ENCODE data around the gene CLCNKA.

The CLCNKA gene

DNA sequence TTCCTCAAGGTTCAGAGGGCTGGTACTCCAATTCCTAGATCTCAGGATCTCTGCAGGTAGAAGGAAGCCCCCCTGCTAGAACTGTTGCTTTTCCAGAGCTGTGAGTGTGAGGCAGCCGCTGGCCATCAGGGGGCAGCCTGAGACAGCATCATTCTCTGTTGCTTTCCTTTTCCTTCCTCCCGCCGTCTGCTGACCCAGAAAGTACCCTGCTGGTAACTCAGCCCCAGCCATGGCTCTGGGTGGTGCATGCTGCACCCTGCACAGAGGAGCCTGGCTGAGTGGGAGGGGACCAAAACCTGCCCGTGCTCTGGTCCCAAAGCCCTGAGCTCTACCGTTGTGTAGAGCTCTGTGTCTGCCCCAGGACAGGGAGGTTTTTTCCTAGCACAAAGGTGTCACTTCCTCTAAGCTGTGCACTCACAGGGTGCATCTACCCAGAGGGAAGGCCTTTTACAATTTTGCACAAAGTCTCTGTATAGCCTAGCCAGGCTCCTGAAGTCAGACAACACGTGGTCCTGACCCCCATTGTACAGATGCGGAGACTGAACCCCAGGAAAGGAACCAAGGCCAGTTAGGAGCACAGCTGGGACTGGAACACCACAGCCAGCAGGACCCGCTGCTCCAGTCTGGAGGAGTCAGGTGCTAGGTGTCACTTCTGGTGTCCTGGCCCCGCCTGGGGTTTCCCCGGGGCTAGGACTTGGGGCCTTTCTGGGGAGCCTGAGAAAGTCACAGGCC is 57.3 kb downstream of the CLCNKA start:
- Histone ChIP-seq H3K4me1 (ENCODE audit: insufficient read depth, low read length) (peaks cover 3% of the 10 kb centered on the region), H3K27ac (ENCODE audit: low read length) (no peak overlapping the region), H3K9ac (ENCODE audit: low read depth, low read length) (no peak overlapping the region), H3K4me3 (ENCODE audit: low read length) (no peak overlapping the region), H3K27me3 (ENCODE audit: insufficient read depth, low read length) (peaks cover 37% of the 10 kb centered on the region), H3K36me3 (ENCODE audit: insufficient read depth, low read depth, low read length) (no peaks in the 10 kb centered on the region), H3K9me3 (ENCODE audit: insufficient read depth, low read depth, low read length) (no peaks in the 10 kb centered on the region)

DNA sequence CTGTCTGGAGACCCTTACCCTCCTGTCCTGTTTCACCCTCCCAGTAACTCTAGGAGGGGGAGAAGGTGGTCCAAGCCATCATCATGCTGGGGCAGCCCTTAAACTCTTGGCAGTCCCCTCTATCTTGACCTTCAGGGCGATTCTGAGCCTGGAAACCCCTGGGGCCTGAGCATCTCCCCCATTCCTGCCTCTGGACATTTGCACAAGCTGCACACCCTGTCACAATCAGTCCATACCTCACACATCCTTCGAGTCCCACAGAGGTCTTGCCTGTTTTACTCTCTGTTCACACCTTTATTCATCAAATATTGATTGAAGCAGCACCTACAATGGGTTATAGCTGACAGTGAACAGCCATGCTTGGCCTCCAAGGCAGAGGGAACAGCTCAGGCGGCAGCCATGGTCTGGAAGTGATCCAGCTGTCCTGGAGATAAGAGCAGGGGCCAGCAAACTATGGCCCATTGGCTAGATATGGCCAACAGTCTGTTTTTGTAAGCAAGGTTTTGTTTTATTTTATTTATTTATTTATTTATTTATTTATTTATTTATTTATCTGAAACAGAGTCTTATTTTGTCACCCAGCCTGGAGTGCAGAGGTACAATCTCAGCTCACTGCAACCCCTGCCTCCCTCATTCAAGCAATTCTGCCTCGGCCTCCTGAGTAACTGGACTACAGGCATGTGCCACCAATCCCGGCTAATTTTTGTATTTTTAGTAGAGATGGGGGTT is 58.8 kb downstream of the CLCNKA start:
- no peaks in the 10 kb centered on the region for H3K9me3 ChIP-seq (ENCODE audit: insufficient read depth, low read depth, low read length)
- H3K27ac ChIP-seq (ENCODE audit: low read length): no peak overlapping the region
- H3K27me3 ChIP-seq (ENCODE audit: insufficient read depth, low read length): peaks cover 22% of the 10 kb centered on the region
- H3K36me3 ChIP-seq (ENCODE audit: insufficient read depth, low read depth, low read length): no peaks in the 10 kb centered on the region
- H3K4me3 ChIP-seq (ENCODE audit: low read length): no peak overlapping the region
- peaks cover 3% of the 10 kb centered on the region; the same call in 1 of the 2 replicates for H3K4me1 ChIP-seq (ENCODE audit: insufficient read depth, low read length)
- H3K9ac ChIP-seq (ENCODE audit: low read depth, low read length): no peak overlapping the region

DNA sequence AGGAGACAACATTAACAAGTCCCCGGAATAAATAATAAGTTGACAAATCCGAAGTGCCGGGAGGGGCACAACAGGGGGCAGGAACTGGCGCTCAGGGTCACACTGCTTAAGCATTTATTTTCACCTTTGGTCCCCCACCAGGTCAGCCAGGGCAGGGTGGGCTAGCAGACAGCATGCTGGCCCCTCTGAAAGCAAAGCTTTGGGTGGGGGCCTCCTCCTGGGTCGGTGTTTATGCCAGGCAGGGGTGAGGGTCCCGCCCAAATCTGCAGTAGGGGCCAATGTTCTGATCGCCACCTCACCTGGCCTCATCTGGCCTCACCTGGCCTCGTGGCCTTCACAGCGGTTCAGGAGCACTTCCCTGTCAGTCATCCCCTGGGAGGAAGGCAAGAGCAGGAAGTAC is 59.8 kb downstream of the CLCNKA start:
- H3K36me3 ChIP-seq (ENCODE audit: insufficient read depth, low read depth, low read length): no peaks in the 10 kb centered on the region
- H3K4me1 ChIP-seq (ENCODE audit: insufficient read depth, low read length): peaks cover 3% of the 10 kb centered on the region; the same call in 1 of the 2 replicates
- H3K27ac ChIP-seq (ENCODE audit: low read length): no peak overlapping the region
- no peak overlapping the region for H3K9ac ChIP-seq (ENCODE audit: low read depth, low read length)
- H3K9me3 ChIP-seq (ENCODE audit: insufficient read depth, low read depth, low read length): no peaks in the 10 kb centered on the region
- no peak overlapping the region for H3K4me3 ChIP-seq (ENCODE audit: low read length)
- peaks cover 11% of the 10 kb centered on the region for H3K27me3 ChIP-seq (ENCODE audit: insufficient read depth, low read length)

DNA sequence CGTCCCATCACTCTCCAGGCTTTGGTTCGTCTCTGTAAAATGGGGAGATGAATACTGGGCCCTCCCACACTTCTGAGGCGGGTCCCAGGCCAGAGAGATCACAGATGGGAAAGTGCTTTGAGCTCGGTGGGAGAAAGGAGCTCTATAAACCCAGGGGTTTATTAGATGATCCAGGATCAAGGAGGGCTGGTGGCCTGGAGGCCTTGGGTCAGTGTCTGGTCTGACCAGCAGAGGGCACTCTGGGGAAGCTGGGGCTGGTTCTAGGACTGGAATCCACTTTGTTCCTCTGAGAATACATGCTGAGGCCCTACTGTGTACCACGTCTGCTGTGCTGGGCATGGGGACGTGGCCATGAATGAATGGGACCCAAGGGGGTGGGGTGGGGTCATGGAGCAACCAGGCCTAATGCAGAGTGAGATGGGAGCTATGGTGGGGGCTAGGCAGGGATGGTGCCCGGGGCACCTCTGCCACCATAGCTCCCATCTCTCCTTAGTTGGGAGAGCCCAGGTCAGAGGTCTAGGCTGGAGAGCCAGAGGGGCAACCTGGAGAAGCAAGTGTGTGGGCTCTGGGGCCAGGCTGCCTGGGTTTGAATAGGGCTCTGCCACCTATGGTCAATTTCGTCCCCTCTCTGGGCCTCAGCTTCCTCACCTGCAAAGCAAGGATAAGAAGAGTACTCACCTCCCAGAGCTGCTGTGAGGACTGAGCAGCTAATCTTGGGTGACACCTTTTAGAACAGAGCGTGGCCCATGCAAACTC is 60.6 kb downstream of the CLCNKA start:
- Histone ChIP-seq H3K4me1 (ENCODE audit: insufficient read depth, low read length) (peaks cover 3% of the 10 kb centered on the region; the same call in 1 of the 2 replicates), H3K9me3 (ENCODE audit: insufficient read depth, low read depth, low read length) (no peaks in the 10 kb centered on the region), H3K27me3 (ENCODE audit: insufficient read depth, low read length) (peaks cover 3% of the 10 kb centered on the region; the same call in 1 of the 2 replicates), H3K9ac (ENCODE audit: low read depth, low read length) (no peak overlapping the region), H3K36me3 (ENCODE audit: insufficient read depth, low read depth, low read length) (no peaks in the 10 kb centered on the region), H3K4me3 (ENCODE audit: low read length) (no peak overlapping the region), H3K27ac (ENCODE audit: low read length) (no peak overlapping the region)

DNA sequence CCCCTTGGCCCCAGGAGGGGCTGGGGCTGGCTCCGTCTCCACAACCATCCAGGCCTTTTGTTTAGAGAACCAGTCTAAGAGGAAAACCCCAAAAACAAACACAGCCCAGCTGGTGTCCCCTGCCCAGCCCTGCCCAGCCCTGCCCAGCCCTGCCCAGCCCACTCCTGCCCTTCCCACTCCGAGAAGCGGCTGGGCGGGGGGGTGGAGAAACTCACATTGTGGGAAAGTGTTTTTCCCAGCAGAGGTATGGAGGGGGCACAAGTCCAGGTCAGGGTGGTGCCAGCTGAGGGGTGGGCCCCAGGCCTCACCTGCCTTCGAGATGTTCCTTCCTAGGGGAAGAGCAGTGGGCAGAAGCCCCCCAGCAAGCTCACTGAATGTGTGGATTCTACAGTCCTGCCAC is 61.6 kb downstream of the CLCNKA start:
- no peaks in the 10 kb centered on the region for H3K36me3 ChIP-seq (ENCODE audit: insufficient read depth, low read depth, low read length)
- H3K9me3 ChIP-seq (ENCODE audit: insufficient read depth, low read depth, low read length): no peaks in the 10 kb centered on the region
- H3K4me3 ChIP-seq (ENCODE audit: low read length): no peak overlapping the region
- H3K9ac ChIP-seq (ENCODE audit: low read depth, low read length): no peak overlapping the region
- no peaks in the 10 kb centered on the region for H3K27me3 ChIP-seq (ENCODE audit: insufficient read depth, low read length)
- H3K27ac ChIP-seq (ENCODE audit: low read length): no peak overlapping the region
- peaks cover 3% of the 10 kb centered on the region; the same call in 1 of the 2 replicates for H3K4me1 ChIP-seq (ENCODE audit: insufficient read depth, low read length)

All from iPS-20b (cell line).